Measurements from ENCODE around the gene GPR55. TPM values are rescaled to one million over a fixed set of nuclear protein-coding genes. Genes with fewer than 3 reads are reported as not detected.
"Not testable (repeated sequence)": the region's sequence is repeated elsewhere in the genome, so short reads cannot be mapped to it uniquely, and the experiment has no call there.

The GPR55 gene
- total RNA-seq, 1 donor from 2014 or later = not detected

DNA sequence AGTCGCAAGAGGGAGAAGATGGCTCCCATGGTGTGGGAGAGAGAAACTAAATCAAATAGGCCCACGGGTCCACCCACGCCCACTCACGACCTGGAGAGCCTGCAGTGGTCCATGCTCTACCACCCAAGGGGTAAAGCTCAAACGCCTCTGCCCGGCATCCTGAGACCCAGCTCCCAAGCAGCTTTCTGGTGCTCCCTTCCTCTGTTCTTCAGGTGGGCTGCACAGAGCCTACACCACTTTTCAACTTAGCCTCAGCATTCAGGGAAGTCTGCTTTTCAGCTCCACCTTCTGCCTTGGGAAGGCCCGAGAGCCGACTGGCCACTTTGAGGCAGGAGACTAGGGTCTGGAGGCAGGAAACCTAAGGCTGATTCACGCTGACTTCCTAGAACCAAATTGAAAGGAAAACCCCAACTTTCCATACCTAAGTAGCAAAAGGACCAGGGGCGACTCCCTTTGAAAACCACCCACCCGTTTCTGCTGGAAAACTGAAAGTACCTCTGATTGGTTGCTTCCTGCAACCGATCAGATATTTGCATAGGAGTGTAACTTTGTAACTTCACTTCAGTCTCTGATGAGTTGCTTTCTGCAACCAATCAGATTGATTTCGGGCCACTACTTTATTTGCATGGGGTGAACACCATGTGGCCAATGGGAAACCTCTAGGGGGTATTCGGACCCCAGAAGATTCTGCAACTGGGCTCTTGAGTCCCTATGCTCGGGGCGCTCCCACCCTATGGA lies 44.0 kb upstream of the GPR55 start:
- Mint-ChIP-seq H3K9me3 (ENCODE audit: low read depth) (no peaks in the 10 kb centered on the region), H3K36me3 (ENCODE audit: low read depth) (no peaks in the 10 kb centered on the region), H3K4me3 (ENCODE audit: unreplicated experiment) (no peak overlapping the region), H3K27me3 (ENCODE audit: low read depth) (peaks cover 3% of the 10 kb centered on the region), H3K27ac (ENCODE audit: unreplicated experiment) (no peak overlapping the region), H3K4me1 (ENCODE audit: low read depth) (peaks cover 5% of the 10 kb centered on the region)
- TF ChIP-seq, protein P1, sequence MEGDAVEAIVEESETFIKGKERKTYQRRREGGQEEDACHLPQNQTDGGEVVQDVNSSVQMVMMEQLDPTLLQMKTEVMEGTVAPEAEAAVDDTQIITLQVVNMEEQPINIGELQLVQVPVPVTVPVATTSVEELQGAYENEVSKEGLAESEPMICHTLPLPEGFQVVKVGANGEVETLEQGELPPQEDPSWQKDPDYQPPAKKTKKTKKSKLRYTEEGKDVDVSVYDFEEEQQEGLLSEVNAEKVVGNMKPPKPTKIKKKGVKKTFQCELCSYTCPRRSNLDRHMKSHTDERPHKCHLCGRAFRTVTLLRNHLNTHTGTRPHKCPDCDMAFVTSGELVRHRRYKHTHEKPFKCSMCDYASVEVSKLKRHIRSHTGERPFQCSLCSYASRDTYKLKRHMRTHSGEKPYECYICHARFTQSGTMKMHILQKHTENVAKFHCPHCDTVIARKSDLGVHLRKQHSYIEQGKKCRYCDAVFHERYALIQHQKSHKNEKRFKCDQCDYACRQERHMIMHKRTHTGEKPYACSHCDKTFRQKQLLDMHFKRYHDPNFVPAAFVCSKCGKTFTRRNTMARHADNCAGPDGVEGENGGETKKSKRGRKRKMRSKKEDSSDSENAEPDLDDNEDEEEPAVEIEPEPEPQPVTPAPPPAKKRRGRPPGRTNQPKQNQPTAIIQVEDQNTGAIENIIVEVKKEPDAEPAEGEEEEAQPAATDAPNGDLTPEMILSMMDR (IDR thresholded peaks at IDR 0.05) = no peak
- DNase-seq (ENCODE audit: low spot score) = no peak

DNA sequence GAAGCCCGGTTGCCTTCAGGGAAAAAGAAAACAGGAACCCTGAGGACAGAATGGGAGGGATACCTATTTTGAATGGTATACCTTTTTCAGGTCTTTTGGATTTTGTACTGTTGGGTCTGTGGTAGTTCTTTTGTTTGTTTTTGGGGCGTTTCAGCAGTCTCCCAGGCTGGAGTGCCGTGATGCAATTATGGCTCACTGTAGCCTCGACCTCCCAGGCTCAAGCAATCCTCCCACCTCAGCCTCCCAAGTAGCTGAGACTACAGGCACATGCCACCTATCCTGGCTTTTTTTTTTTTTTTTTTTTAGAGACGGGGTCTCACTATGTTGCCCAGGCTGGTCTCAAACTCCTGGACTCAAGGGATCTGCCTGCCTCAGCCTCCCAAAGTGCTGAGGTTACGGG lies 43.3 kb upstream of the GPR55 start:
- H3K9me3 Mint-ChIP-seq (ENCODE audit: low read depth); H3K27me3 Mint-ChIP-seq (ENCODE audit: low read depth); DNase-seq (ENCODE audit: low spot score); H3K4me1 Mint-ChIP-seq (ENCODE audit: low read depth); H3K36me3 Mint-ChIP-seq (ENCODE audit: low read depth); H3K27ac Mint-ChIP-seq (ENCODE audit: unreplicated experiment); H3K4me3 Mint-ChIP-seq (ENCODE audit: unreplicated experiment): not testable (repeated sequence)

DNA sequence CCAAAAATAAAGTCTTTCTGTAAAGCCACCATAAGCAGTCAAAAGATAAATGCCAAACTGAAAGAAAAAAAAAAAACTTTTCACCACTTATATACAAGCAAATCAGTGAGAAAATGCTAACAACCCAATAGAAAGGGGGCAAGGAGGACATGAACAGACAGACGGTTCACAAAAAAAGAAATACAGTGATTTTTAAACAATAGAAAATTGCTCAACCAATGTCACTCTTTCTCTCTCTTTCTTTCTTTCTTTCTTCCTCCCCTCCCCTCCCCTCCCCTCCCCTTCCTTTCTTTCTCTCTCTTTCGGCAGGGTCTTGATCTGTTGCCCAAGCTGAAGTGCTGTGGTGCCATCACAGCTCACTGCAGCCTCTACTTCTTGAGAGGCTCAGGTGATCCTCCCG lies 42.1 kb upstream of the GPR55 start:
- Mint-ChIP-seq H3K4me3 (ENCODE audit: unreplicated experiment) (no peak overlapping the region), H3K27ac (ENCODE audit: unreplicated experiment) (no peak overlapping the region), H3K27me3 (ENCODE audit: low read depth) (peaks cover 3% of the 10 kb centered on the region), H3K36me3 (ENCODE audit: low read depth) (no peaks in the 10 kb centered on the region), H3K9me3 (ENCODE audit: low read depth) (no peaks in the 10 kb centered on the region), H3K4me1 (ENCODE audit: low read depth) (no peaks in the 10 kb centered on the region)
- no peak for DNase-seq (ENCODE audit: low spot score)
- TF ChIP-seq, protein P1 (IDR thresholded peaks at IDR 0.05) = no peak

DNA sequence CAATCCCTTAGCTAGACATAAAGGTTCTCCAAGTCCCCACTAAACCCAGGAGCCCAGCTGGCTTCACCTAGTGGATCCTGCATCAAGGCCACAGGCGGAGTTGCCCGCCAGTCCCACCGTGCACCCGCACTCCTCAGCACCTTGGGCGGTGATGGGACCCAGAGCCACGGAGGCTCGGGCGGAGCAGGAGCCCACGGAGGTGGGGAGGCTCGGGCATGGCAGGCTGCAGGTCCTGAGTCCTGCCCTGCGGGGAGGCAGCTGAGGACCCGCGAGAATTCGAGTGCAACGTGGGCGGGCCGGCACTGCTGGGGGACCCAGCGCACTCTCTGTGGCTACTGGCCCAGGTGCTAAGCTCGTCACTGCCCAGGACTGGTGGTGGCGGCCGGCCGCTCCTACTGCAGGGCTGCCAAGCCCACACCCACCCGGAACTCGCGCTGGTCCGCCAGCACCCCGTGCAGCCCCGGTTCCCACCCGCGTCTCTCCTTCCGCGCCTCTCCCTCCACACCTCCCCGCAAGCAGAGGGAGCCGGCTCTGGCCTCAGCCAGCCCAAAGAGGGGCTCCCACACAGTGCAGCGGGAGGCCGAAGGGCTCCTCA lies 39.2 kb upstream of the GPR55 start:
- Mint-ChIP-seq H3K27ac (ENCODE audit: unreplicated experiment) (no peak overlapping the region), H3K4me3 (ENCODE audit: unreplicated experiment) (no peak overlapping the region), H3K4me1 (ENCODE audit: low read depth) (no peaks in the 10 kb centered on the region), H3K36me3 (ENCODE audit: low read depth) (no peaks in the 10 kb centered on the region), H3K27me3 (ENCODE audit: low read depth) (peaks cover 3% of the 10 kb centered on the region), H3K9me3 (ENCODE audit: low read depth) (no peaks in the 10 kb centered on the region)
- DNase-seq (ENCODE audit: low spot score) = no peak
- TF ChIP-seq, protein P1 (IDR thresholded peaks at IDR 0.05) = no peak

DNA sequence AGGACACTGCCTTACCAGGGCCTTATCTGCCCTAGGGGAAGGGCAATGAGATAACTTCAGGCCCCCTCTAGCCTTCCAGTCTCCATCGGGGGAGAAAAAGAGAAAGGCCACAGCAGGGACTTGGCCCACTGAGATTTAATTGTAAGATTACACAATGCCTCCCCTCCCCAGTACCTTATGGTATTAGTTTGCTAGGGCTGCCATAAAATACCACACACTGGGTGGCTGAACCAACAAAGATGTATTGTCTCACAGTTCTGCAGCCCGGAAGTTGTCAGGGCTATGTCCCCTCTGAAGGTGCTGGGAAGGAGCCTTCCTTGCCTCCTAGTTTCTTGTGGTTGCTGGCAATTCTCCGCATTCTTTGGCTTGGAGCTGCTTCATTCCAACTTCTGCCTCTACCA lies 36.0 kb upstream of the GPR55 start:
- TF ChIP-seq, protein P1 (IDR thresholded peaks at IDR 0.05) = no peak
- H3K27me3 Mint-ChIP-seq (ENCODE audit: low read depth) = peaks cover 3% of the 10 kb centered on the region
- no peak overlapping the region for H3K4me3 Mint-ChIP-seq (ENCODE audit: unreplicated experiment)
- H3K9me3 Mint-ChIP-seq (ENCODE audit: low read depth) = no peaks in the 10 kb centered on the region
- no peak overlapping the region for H3K27ac Mint-ChIP-seq (ENCODE audit: unreplicated experiment)
- H3K36me3 Mint-ChIP-seq (ENCODE audit: low read depth) = no peaks in the 10 kb centered on the region
- no peak for DNase-seq (ENCODE audit: low spot score)
- peaks cover 11% of the 10 kb centered on the region for H3K4me1 Mint-ChIP-seq (ENCODE audit: low read depth)

DNA sequence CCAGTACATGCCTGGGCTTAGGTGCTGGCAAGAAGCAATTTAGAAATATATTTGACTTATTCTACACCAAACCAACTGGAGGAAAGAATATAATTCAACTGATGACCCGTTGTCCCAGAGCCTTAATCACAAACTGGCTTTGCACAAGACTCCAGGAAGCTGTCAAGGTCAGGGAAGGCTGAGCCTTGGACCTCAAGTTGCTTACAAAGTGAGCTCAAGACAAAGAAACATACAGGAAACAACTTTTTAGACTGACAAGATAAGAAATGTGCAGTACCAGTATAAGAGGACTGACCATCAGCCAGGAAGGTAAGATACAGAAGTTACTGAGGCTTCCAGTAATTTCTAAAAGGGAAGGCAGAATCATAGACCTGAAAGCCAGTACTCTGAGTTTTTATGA lies 35.0 kb upstream of the GPR55 start:
- H3K27me3 Mint-ChIP-seq (ENCODE audit: low read depth) = no peaks in the 10 kb centered on the region
- H3K9me3 Mint-ChIP-seq (ENCODE audit: low read depth) = no peaks in the 10 kb centered on the region
- no peak for DNase-seq (ENCODE audit: low spot score)
- TF ChIP-seq, protein P1 (IDR thresholded peaks at IDR 0.05) = no peak
- peaks cover 11% of the 10 kb centered on the region for H3K4me1 Mint-ChIP-seq (ENCODE audit: low read depth)
- no peak overlapping the region for H3K27ac Mint-ChIP-seq (ENCODE audit: unreplicated experiment)
- H3K36me3 Mint-ChIP-seq (ENCODE audit: low read depth) = no peaks in the 10 kb centered on the region
- no peak overlapping the region for H3K4me3 Mint-ChIP-seq (ENCODE audit: unreplicated experiment)
